Measurements from ENCODE around the gene PPID. TPM values are rescaled to one million over a fixed set of nuclear protein-coding genes. Genes with fewer than 3 reads are reported as not detected.

The PPID gene
- total and polyA plus RNA-seq, 2 of the 13 experiments (the other 11 are each of a cell fraction or from before 2014, with no cell fraction given) = 15.4 to 63.4 TPM

- TF ChIP-seq, protein P1, sequence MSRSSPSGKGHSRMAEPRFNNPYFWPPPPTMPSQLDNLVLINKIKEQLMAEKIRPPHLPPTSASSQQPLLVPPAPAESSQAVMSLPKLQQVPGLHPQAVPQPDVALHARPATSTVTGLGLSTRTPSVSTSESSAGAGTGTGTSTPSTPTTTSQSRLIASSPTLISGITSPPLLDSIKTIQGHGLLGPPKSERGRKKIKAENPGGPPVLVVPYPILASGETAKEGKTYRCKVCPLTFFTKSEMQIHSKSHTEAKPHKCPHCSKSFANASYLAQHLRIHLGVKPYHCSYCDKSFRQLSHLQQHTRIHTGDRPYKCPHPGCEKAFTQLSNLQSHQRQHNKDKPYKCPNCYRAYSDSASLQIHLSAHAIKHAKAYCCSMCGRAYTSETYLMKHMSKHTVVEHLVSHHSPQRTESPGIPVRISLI (CRISPR knock-in tag; IDR thresholded peaks at IDR 0.05; ENCODE audit: borderline replicate concordance) = no peak
- TF ChIP-seq, protein P2, sequence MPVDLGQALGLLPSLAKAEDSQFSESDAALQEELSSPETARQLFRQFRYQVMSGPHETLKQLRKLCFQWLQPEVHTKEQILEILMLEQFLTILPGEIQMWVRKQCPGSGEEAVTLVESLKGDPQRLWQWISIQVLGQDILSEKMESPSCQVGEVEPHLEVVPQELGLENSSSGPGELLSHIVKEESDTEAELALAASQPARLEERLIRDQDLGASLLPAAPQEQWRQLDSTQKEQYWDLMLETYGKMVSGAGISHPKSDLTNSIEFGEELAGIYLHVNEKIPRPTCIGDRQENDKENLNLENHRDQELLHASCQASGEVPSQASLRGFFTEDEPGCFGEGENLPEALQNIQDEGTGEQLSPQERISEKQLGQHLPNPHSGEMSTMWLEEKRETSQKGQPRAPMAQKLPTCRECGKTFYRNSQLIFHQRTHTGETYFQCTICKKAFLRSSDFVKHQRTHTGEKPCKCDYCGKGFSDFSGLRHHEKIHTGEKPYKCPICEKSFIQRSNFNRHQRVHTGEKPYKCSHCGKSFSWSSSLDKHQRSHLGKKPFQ (CRISPR knock-in tag; IDR thresholded peaks at IDR 0.05; ENCODE audit: insufficient replicate concordance) = peak; percentile 53
- TF ChIP-seq CENPBD1 (CRISPR knock-in tag; IDR thresholded peaks at IDR 0.05; ENCODE audit: borderline replicate concordance, low read depth) (0 out of 2 replicates have a peak, but pooled peaks have one; percentile 20), ZSCAN29 (CRISPR knock-in tag; conservative IDR thresholded peaks at IDR 0.05) (0 out of 2 replicates have a peak, but pooled peaks have one; percentile 38), ATF5 (CRISPR knock-in tag; IDR thresholded peaks at IDR 0.05; ENCODE audit: low read depth) (0 out of 2 replicates have a peak, but pooled peaks have one; percentile 74), HMG20B (CRISPR knock-in tag; conservative IDR thresholded peaks at IDR 0.05) (no peak), TGIF2 (CRISPR knock-in tag; IDR thresholded peaks at IDR 0.05) (0 out of 2 replicates have a peak, but pooled peaks have one; percentile 43), BCL3 (CRISPR knock-in tag; IDR thresholded peaks at IDR 0.05) (0 out of 2 replicates have a peak, but pooled peaks have one; percentile 0), GFI1 (CRISPR knock-in tag; IDR thresholded peaks at IDR 0.05; ENCODE audit: borderline replicate concordance) (no peak), ERF (CRISPR knock-in tag; IDR thresholded peaks at IDR 0.05) (no peak), PAX8 (CRISPR knock-in tag; IDR thresholded peaks at IDR 0.05; ENCODE audit: borderline replicate concordance) (0 out of 2 replicates have a peak, but pooled peaks have one; percentile 63), SOX13 (IDR thresholded peaks at IDR 0.05) (no peak), SOX13 (CRISPR knock-in tag; conservative IDR thresholded peaks at IDR 0.05 in 1 of 2, IDR thresholded peaks at IDR 0.05 in 1 of 2) (peak in 1 of 2 experiments; percentile 61; a peak in 1 of 4 replicates), RXRA (CRISPR knock-in tag; IDR thresholded peaks at IDR 0.05) (peak; percentile 56; the same call in 1 of the 2 replicates), DMAP1 (CRISPR knock-in tag; IDR thresholded peaks at IDR 0.05) (peak; percentile 14; the same call in 1 of the 2 replicates), ZNF136 (CRISPR knock-in tag; IDR thresholded peaks at IDR 0.05; ENCODE audit: low read depth) (no peak), MBNL3 (CRISPR knock-in tag; conservative IDR thresholded peaks at IDR 0.05) (no peak), ZKSCAN5 (CRISPR knock-in tag; IDR thresholded peaks at IDR 0.05) (no peak), WIZ (CRISPR knock-in tag; IDR thresholded peaks at IDR 0.05) (0 out of 2 replicates have a peak, but pooled peaks have one; percentile 75), MEIS1 (CRISPR knock-in tag; IDR thresholded peaks at IDR 0.05; ENCODE audit: borderline replicate concordance) (peak; percentile 59; the same call in 1 of the 2 replicates)
- TF ChIP-seq, protein P3, sequence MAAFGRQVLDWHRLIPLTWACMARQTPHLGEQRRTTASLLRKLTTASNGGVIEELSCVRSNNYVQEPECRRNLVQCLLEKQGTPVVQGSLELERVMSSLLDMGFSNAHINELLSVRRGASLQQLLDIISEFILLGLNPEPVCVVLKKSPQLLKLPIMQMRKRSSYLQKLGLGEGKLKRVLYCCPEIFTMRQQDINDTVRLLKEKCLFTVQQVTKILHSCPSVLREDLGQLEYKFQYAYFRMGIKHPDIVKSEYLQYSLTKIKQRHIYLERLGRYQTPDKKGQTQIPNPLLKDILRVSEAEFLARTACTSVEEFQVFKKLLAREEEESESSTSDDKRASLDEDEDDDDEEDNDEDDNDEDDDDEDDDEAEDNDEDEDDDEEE (CRISPR knock-in tag; IDR thresholded peaks at IDR 0.05) = peak; percentile 55; the same call in 1 of the 2 replicates
- TF ChIP-seq, protein P4, sequence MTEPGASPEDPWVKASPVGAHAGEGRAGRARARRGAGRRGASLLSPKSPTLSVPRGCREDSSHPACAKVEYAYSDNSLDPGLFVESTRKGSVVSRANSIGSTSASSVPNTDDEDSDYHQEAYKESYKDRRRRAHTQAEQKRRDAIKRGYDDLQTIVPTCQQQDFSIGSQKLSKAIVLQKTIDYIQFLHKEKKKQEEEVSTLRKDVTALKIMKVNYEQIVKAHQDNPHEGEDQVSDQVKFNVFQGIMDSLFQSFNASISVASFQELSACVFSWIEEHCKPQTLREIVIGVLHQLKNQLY (CRISPR knock-in tag; IDR thresholded peaks at IDR 0.05) = no peak
Observed at GRCh38 chr4:158670975-158671664, 52.1 kb downstream of the PPID start (continued).

Data from HepG2 (cell line).